Measurements from ENCODE around the gene CDH13.

Gene CDH13

GRCh38 chr16:83441517-83441916 is 814.7 kb downstream of the CDH13 start:
- Histone ChIP-seq H3K79me2 (ENCODE audit: control insufficient read depth, insufficient read depth, low read length) (no peaks in the 10 kb centered on the region), H3K79me1 (ENCODE audit: low read length) (no peaks in the 10 kb centered on the region), H2BK15ac (replicated peaks; ENCODE audit: low read depth) (no peak overlapping the region), H3K36me3 (ENCODE audit: control insufficient read depth, insufficient read depth, low read length) (no peaks in the 10 kb centered on the region), H4K8ac (ENCODE audit: low read depth, low read length) (no peak overlapping the region), H3K23ac (ENCODE audit: low read length) (no peak overlapping the region), H3K4me2 (ENCODE audit: low read length) (no peak overlapping the region), H3K4ac (ENCODE audit: low read depth, low read length) (no peak overlapping the region), H3K4me3 (ENCODE audit: low read length) (no peak overlapping the region), H4K5ac (ENCODE audit: low read length) (no peak overlapping the region), H2BK120ac (ENCODE audit: low read depth, low read length) (no peak overlapping the region), H2AK5ac (ENCODE audit: low read length) (no peak overlapping the region), H3K56ac (ENCODE audit: low read length) (no peak overlapping the region), H3K9ac (ENCODE audit: low read length) (no peak overlapping the region), H3K4me1 (ENCODE audit: control insufficient read depth, low read depth, low read length) (peaks cover 3% of the 10 kb centered on the region), H3K27ac (ENCODE audit: low read depth, low read length) (no peak overlapping the region), H3K27me3 (ENCODE audit: insufficient read depth, low read length, poor library complexity) (no peaks in the 10 kb centered on the region), H3K18ac (ENCODE audit: low read length) (no peak overlapping the region), H2BK5ac (ENCODE audit: low read length) (no peak overlapping the region)
- WGBS (ENCODE audit: extremely low coverage, insufficient coverage, low lambda C conversion rate): no CpG with 5 or more reads among the region's 4 CpGs
- no peak for DNase-seq

DNA sequence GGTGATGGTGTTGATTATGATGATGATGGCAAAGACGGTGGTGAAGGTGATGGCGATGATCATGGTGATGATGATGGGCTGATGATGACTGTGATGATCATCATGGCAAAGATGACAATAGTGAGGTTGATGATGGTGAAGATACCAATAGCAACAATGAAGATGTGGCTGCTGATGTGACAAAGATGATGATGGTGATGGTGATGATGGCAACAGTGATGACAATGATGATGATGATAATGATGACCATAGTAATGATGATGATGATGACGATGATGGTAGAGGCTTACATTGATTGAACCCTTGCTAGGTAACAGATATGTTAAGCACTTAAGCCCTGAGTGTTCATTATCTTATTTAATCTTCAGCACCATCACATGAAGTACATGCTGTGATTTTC is 817.2 kb downstream of the CDH13 start:
- Histone ChIP-seq H3K56ac (ENCODE audit: low read length) (no peak overlapping the region), H2AK5ac (ENCODE audit: low read length) (no peak overlapping the region)

GRCh38 chr16:83447560-83447959 is 820.8 kb downstream of the CDH13 start:
- no peak overlapping the region for H4K8ac ChIP-seq (ENCODE audit: low read depth, low read length)
- no peak overlapping the region for H3K4me3 ChIP-seq (ENCODE audit: low read length)
- H3K79me2 ChIP-seq (ENCODE audit: control insufficient read depth, insufficient read depth, low read length): no peaks in the 10 kb centered on the region
- no peak overlapping the region for H3K4me2 ChIP-seq (ENCODE audit: low read length)
- no peak overlapping the region for H2BK15ac ChIP-seq (replicated peaks; ENCODE audit: low read depth)
- no peaks in the 10 kb centered on the region for H3K27me3 ChIP-seq (ENCODE audit: insufficient read depth, low read length, poor library complexity)
- H3K56ac ChIP-seq (ENCODE audit: low read length): no peak overlapping the region
- H3K9ac ChIP-seq (ENCODE audit: low read length): no peak overlapping the region
- no peak overlapping the region for H4K5ac ChIP-seq (ENCODE audit: low read length)
- H3K23ac ChIP-seq (ENCODE audit: low read length): no peak overlapping the region
- H3K4me1 ChIP-seq (ENCODE audit: control insufficient read depth, low read depth, low read length): peaks cover 3% of the 10 kb centered on the region
- no peak overlapping the region for H2BK120ac ChIP-seq (ENCODE audit: low read depth, low read length)
- WGBS (ENCODE audit: extremely low coverage, insufficient coverage, low lambda C conversion rate): no CpG with 5 or more reads among the region's 2 CpGs
- H3K36me3 ChIP-seq (ENCODE audit: control insufficient read depth, insufficient read depth, low read length): no peaks in the 10 kb centered on the region
- H2AK5ac ChIP-seq (ENCODE audit: low read length): no peak overlapping the region
- H2BK5ac ChIP-seq (ENCODE audit: low read length): no peak overlapping the region
- no peaks in the 10 kb centered on the region for H3K79me1 ChIP-seq (ENCODE audit: low read length)
- no peak overlapping the region for H3K27ac ChIP-seq (ENCODE audit: low read depth, low read length)
- no peak for DNase-seq
- no peak overlapping the region for H3K18ac ChIP-seq (ENCODE audit: low read length)
- H3K4ac ChIP-seq (ENCODE audit: low read depth, low read length): no peak overlapping the region

More for the DNA sequence above, 817.2 kb downstream of the CDH13 start:
- Histone ChIP-seq H3K23ac (ENCODE audit: low read length) (no peak overlapping the region), H3K4me2 (ENCODE audit: low read length) (no peak overlapping the region), H2BK15ac (replicated peaks; ENCODE audit: low read depth) (no peak overlapping the region), H3K36me3 (ENCODE audit: control insufficient read depth, insufficient read depth, low read length) (no peaks in the 10 kb centered on the region), H4K8ac (ENCODE audit: low read depth, low read length) (no peak overlapping the region), H3K79me1 (ENCODE audit: low read length) (no peaks in the 10 kb centered on the region), H3K9ac (ENCODE audit: low read length) (no peak overlapping the region), H3K4me1 (ENCODE audit: control insufficient read depth, low read depth, low read length) (peaks cover 3% of the 10 kb centered on the region), H3K18ac (ENCODE audit: low read length) (no peak overlapping the region), H3K4me3 (ENCODE audit: low read length) (no peak overlapping the region), H4K5ac (ENCODE audit: low read length) (no peak overlapping the region), H2BK120ac (ENCODE audit: low read depth, low read length) (no peak overlapping the region), H3K27me3 (ENCODE audit: insufficient read depth, low read length, poor library complexity) (no peaks in the 10 kb centered on the region), H3K27ac (ENCODE audit: low read depth, low read length) (no peak overlapping the region), H2BK5ac (ENCODE audit: low read length) (no peak overlapping the region), H3K4ac (ENCODE audit: low read depth, low read length) (no peak overlapping the region), H3K79me2 (ENCODE audit: control insufficient read depth, insufficient read depth, low read length) (no peaks in the 10 kb centered on the region)
- WGBS (ENCODE audit: extremely low coverage, insufficient coverage, low lambda C conversion rate): no CpG with 5 or more reads among the region's 3 CpGs
- no peak for DNase-seq

GRCh38 chr16:83449861-83450260 is 823.1 kb downstream of the CDH13 start:
- Histone ChIP-seq H3K36me3 (ENCODE audit: control insufficient read depth, insufficient read depth, low read length) (no peaks in the 10 kb centered on the region), H3K4me3 (ENCODE audit: low read length) (no peak overlapping the region), H3K27me3 (ENCODE audit: insufficient read depth, low read length, poor library complexity) (no peaks in the 10 kb centered on the region), H2BK5ac (ENCODE audit: low read length) (no peak overlapping the region), H3K27ac (ENCODE audit: low read depth, low read length) (no peak overlapping the region), H3K18ac (ENCODE audit: low read length) (no peak overlapping the region), H2BK15ac (replicated peaks; ENCODE audit: low read depth) (no peak overlapping the region), H3K9ac (ENCODE audit: low read length) (no peak overlapping the region), H2BK120ac (ENCODE audit: low read depth, low read length) (no peak overlapping the region), H3K4ac (ENCODE audit: low read depth, low read length) (no peak overlapping the region), H3K56ac (ENCODE audit: low read length) (no peak overlapping the region), H3K4me2 (ENCODE audit: low read length) (no peak overlapping the region), H3K23ac (ENCODE audit: low read length) (no peak overlapping the region), H3K79me2 (ENCODE audit: control insufficient read depth, insufficient read depth, low read length) (no peaks in the 10 kb centered on the region), H2AK5ac (ENCODE audit: low read length) (no peak overlapping the region), H3K79me1 (ENCODE audit: low read length) (no peaks in the 10 kb centered on the region), H4K5ac (ENCODE audit: low read length) (no peak overlapping the region), H3K4me1 (ENCODE audit: control insufficient read depth, low read depth, low read length) (peaks cover 3% of the 10 kb centered on the region), H4K8ac (ENCODE audit: low read depth, low read length) (no peak overlapping the region)
- WGBS (ENCODE audit: extremely low coverage, insufficient coverage, low lambda C conversion rate): no CpG with 5 or more reads among the region's 12 CpGs
- DNase-seq: no peak

DNA sequence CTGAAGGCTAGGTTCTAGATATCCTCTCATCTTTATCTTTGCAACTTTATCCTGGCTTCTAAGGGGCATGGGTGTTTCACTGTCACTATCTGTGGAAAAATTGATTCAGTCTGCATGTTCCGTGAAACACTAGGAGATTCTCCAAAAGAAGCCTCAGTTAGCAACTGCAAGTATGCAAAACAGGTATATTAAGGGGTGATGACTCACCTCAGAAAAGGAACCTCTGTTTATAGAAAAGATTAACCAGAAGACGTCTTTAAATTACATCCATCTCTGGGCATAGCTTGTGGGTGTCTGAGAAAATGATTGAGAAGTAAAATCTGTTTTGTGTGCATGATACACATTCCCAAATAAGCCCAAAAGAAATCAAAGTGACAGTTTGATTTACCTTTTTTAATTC is 827.2 kb downstream of the CDH13 start:
- no peak overlapping the region for H2AK5ac ChIP-seq (ENCODE audit: low read length)
- no peak overlapping the region for H2BK120ac ChIP-seq (ENCODE audit: low read depth, low read length)
- H3K4ac ChIP-seq (ENCODE audit: low read depth, low read length): no peak overlapping the region
- DNase-seq: no peak
- H3K4me3 ChIP-seq (ENCODE audit: low read length): no peak overlapping the region
- H3K36me3 ChIP-seq (ENCODE audit: control insufficient read depth, insufficient read depth, low read length): no peaks in the 10 kb centered on the region
- H4K5ac ChIP-seq (ENCODE audit: low read length): no peak overlapping the region
- H3K4me2 ChIP-seq (ENCODE audit: low read length): no peak overlapping the region
- no peak overlapping the region for H3K23ac ChIP-seq (ENCODE audit: low read length)
- H3K27me3 ChIP-seq (ENCODE audit: insufficient read depth, low read length, poor library complexity): no peaks in the 10 kb centered on the region
- H3K4me1 ChIP-seq (ENCODE audit: control insufficient read depth, low read depth, low read length): no peaks in the 10 kb centered on the region
- no peaks in the 10 kb centered on the region for H3K79me2 ChIP-seq (ENCODE audit: control insufficient read depth, insufficient read depth, low read length)
- H2BK15ac ChIP-seq (replicated peaks; ENCODE audit: low read depth): no peak overlapping the region
- H3K18ac ChIP-seq (ENCODE audit: low read length): no peak overlapping the region
- H2BK5ac ChIP-seq (ENCODE audit: low read length): no peak overlapping the region
- no peaks in the 10 kb centered on the region for H3K79me1 ChIP-seq (ENCODE audit: low read length)
- no peak overlapping the region for H3K56ac ChIP-seq (ENCODE audit: low read length)
- WGBS (ENCODE audit: extremely low coverage, insufficient coverage, low lambda C conversion rate): no CpG with 5 or more reads among the region's 2 CpGs
- H3K27ac ChIP-seq (ENCODE audit: low read depth, low read length): no peak overlapping the region
- H3K9ac ChIP-seq (ENCODE audit: low read length): no peak overlapping the region
- H4K8ac ChIP-seq (ENCODE audit: low read depth, low read length): no peak overlapping the region

DNA sequence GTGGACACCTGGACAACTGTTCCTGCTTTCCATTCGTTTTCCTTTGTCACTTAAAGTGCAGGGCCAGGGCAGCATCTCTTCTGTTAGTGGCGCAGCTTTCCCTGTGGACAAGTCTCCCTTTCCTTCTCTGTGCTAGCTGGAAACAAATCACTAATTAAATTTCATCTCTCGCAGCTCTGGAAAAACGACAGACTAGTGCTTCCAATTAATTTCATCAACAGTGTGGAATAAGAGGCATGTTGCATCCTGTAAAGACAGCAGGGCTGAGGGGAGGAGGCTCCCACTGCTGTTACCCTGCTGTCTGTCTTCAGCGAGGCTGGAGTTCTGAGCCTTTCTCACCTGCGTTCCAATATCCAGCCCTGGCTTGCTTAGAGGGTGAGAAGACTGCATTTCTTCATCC is 828.9 kb downstream of the CDH13 start:
- Histone ChIP-seq H3K4me2 (ENCODE audit: low read length) (no peak overlapping the region), H4K5ac (ENCODE audit: low read length) (no peak overlapping the region), H3K4me3 (ENCODE audit: low read length) (no peak overlapping the region), H2BK120ac (ENCODE audit: low read depth, low read length) (no peak overlapping the region), H3K23ac (ENCODE audit: low read length) (no peak overlapping the region), H3K56ac (ENCODE audit: low read length) (no peak overlapping the region), H4K8ac (ENCODE audit: low read depth, low read length) (no peak overlapping the region), H3K36me3 (ENCODE audit: control insufficient read depth, insufficient read depth, low read length) (no peaks in the 10 kb centered on the region), H3K27ac (ENCODE audit: low read depth, low read length) (no peak overlapping the region), H2AK5ac (ENCODE audit: low read length) (no peak overlapping the region), H3K18ac (ENCODE audit: low read length) (no peak overlapping the region), H3K4me1 (ENCODE audit: control insufficient read depth, low read depth, low read length) (no peaks in the 10 kb centered on the region), H3K79me2 (ENCODE audit: control insufficient read depth, insufficient read depth, low read length) (no peaks in the 10 kb centered on the region), H3K79me1 (ENCODE audit: low read length) (no peaks in the 10 kb centered on the region), H3K9ac (ENCODE audit: low read length) (no peak overlapping the region), H2BK5ac (ENCODE audit: low read length) (no peak overlapping the region), H2BK15ac (replicated peaks; ENCODE audit: low read depth) (no peak overlapping the region), H3K27me3 (ENCODE audit: insufficient read depth, low read length, poor library complexity) (no peaks in the 10 kb centered on the region), H3K4ac (ENCODE audit: low read depth, low read length) (no peak overlapping the region)
- no CpG with 5 or more reads among the region's 6 CpGs for WGBS (ENCODE audit: extremely low coverage, insufficient coverage, low lambda C conversion rate)
- DNase-seq: no peak

Data from mesendoderm (in vitro differentiated cells).